Vagina (tissue), 2 donors: ENCODE data around the gene TRPM4. TPM values are rescaled to one million over a fixed set of nuclear protein-coding genes. Genes with fewer than 3 reads are reported as not detected.

Experiments
- DNase-seq, 2 donors: peaks; one replicate each; pipeline ENCODE4 v3.0.0-alpha.2; 2017; ENCODE audit errors: extremely low spot score in 2 of 2
- H3K27ac ChIP-seq: fragments of 200-600 bp; sonication (generic); one replicate; pipeline ENCODE4 v1.5.1; 2019
- H3K27me3 ChIP-seq: fragments of 200-600 bp; sonication (generic); one replicate; pipeline ENCODE4 v1.5.1; 2019
- H3K36me3 ChIP-seq, 2 donors: fragments of 200-600 bp; sonication (generic); one replicate each; pipeline ENCODE4 v1.5.1; 2017 to 2019
- H3K4me1 ChIP-seq: fragments of 200-600 bp; sonication (generic); one replicate; pipeline ENCODE4 v1.5.1; 2019
- H3K4me3 ChIP-seq, 2 donors: fragments of 200-600 bp; sonication (generic); 1 replicate in 1 of 2; 2 replicates in 1 of 2; pipeline ENCODE4 v1.5.1; 2016 to 2019
- H3K9me3 ChIP-seq: fragments of 200-600 bp; sonication (generic); one replicate; pipeline ENCODE4 v1.5.1; 2019
- POLR2A ChIP-seq, 2 donors: fragments of 450-650 bp; IDR thresholded peaks; one replicate each; pipeline ENCODE4 v1.6.1; 2017; ENCODE audit warnings: antibody characterized with exemption in 2 of 2, mild to moderate bottlenecking in 2 of 2, moderate library complexity in 2 of 2
- POLR2AphosphoS5 ChIP-seq, 2 donors: sonication (generic); formaldehyde crosslinking; IDR thresholded peaks; one replicate each; pipeline ENCODE4 v1.9.0; 2017; ENCODE audit warnings: antibody characterized with exemption in 2 of 2, mild to moderate bottlenecking in 2 of 2, low read depth in 1 of 2; ENCODE audit not compliant: insufficient read depth in 1 of 2
- intact Hi-C: fragments of 100-400 bp; cut with DNase I; formaldehyde crosslinking; loops from one replicate; pipeline ENCODE4 v1.15.1; 2023
- total RNA-seq: library from RNA; depleted of rRNA; stranded (reverse); fragments of >200 nt; gene quantifications from one replicate; pipeline ENCODE4 v1.2.3, GENCODE V29; 2016
- TF ChIP-seq, protein P1 (sequence below), 3 experiments: fragments of 450-650 bp in 2 of 3; fragments of 200-600 bp in 1 of 3; sonication (generic) in 1 of 3; IDR thresholded peaks; one replicate each; pipeline ENCODE4 v1.5.1; 2017 to 2019; ENCODE audit warnings: antibody characterized with exemption in 3 of 3, mild to moderate bottlenecking in 2 of 3, moderate library complexity in 2 of 3

Gene TRPM4
- total RNA-seq, result 22.8 TPM

DNA sequence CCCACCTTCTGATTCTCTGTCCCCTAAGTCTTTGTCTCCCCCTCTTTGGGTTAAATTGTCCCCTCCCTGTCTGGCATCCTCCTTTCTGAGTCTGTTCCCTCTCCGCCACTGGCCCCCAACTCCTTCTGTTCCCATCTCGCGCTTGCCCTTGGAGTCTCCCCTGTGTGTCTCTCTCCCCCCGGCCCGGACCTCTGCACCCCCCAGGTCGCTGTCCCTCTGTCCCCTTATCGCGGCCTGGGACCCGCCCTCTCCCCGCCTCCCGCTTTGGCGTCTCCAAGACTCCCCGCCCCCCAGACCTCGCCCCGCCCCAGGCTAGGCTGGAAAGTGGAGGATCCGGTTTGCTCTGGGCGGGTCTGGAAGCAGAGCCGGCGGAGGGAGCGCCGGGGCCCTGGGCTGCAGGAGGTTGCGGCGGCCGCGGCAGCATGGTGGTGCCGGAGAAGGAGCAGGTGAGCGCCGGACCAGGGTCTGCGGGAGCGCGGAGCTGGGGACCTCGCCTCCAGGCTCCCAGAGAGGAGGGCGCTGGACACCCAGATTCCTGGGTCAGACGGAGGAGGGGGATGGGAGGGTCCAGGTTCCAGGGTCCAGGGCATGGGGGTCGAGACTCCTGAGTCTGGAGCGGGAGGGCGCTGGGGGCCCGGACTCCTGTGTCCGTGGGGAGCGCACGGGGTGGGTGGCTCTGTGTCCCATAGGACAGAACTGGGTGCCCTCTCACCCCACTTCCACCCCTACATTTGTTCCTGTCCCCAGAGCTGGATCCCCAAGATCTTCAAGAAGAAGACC is at the start of gene TRPM4:
Gene TRPM4 (plus strand): TSS at position 348 of the 780 bp plus-strand sequence. CDS start 75 bp downstream, at position 423.
- H3K4me3 ChIP-seq, result peak within 1 kb of the TSS; percentile 70 to 90
- H3K27me3 ChIP-seq, result no peaks in the 10 kb centered on the region
- H3K4me1 ChIP-seq, result peaks cover 21% of the 10 kb centered on the region
- peak within 1 kb of the TSS; percentile 91 for H3K27ac ChIP-seq
- TF ChIP-seq POLR2A (IDR thresholded peaks at IDR 0.05) (peak in 1 of 2 donors; percentile 24), POLR2AphosphoS5 (IDR thresholded peaks at IDR 0.05; ENCODE audit: insufficient read depth in 1 of 2, low read depth in 1 of 2) (peak; percentile 84 to 87)
- TF ChIP-seq, protein P1, sequence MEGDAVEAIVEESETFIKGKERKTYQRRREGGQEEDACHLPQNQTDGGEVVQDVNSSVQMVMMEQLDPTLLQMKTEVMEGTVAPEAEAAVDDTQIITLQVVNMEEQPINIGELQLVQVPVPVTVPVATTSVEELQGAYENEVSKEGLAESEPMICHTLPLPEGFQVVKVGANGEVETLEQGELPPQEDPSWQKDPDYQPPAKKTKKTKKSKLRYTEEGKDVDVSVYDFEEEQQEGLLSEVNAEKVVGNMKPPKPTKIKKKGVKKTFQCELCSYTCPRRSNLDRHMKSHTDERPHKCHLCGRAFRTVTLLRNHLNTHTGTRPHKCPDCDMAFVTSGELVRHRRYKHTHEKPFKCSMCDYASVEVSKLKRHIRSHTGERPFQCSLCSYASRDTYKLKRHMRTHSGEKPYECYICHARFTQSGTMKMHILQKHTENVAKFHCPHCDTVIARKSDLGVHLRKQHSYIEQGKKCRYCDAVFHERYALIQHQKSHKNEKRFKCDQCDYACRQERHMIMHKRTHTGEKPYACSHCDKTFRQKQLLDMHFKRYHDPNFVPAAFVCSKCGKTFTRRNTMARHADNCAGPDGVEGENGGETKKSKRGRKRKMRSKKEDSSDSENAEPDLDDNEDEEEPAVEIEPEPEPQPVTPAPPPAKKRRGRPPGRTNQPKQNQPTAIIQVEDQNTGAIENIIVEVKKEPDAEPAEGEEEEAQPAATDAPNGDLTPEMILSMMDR (IDR thresholded peaks at IDR 0.05), result no peak
- no peaks in the 10 kb centered on the region for H3K9me3 ChIP-seq
- no peaks in the 10 kb centered on the region for H3K36me3 ChIP-seq
- no peak for DNase-seq
- intact Hi-C loops, result no loop called here

DNA sequence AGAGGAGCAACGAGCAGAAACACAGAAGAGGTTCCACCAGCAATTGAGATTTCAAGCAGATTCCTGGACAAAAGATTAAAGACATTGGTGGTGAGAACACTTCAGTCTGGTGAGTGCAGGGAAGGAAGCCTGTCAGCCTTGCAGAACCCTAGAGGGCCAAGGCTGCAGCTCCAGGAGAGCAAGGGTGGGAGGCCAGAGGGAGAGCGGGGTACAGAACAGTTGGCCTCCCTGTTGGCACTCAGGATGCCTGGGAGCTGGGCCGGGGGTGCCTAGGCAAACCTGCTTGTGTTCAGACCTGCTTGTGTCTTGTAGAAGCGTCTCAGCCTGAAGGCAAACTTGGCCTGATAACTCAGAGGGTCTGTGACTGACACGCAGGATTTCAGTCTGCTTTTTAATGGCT is 48.5 kb upstream of the TRPM4 start:
- Histone ChIP-seq H3K27ac (no peak overlapping the region), H3K4me1 (peaks cover 13% of the 10 kb centered on the region), H3K4me3 (no peak overlapping the region), H3K36me3 (peaks cover 0 to 46% of the 10 kb centered on the region in 2 donors), H3K27me3 (no peaks in the 10 kb centered on the region), H3K9me3 (no peaks in the 10 kb centered on the region)
- intact Hi-C loops, result no loop called here
- no peak for DNase-seq
- TF ChIP-seq POLR2AphosphoS5 (IDR thresholded peaks at IDR 0.05; ENCODE audit: insufficient read depth in 1 of 2, low read depth in 1 of 2), result no peak
- TF ChIP-seq, protein P1 (IDR thresholded peaks at IDR 0.05), result no peak
- TF ChIP-seq POLR2A (IDR thresholded peaks at IDR 0.05), result no peak

DNA sequence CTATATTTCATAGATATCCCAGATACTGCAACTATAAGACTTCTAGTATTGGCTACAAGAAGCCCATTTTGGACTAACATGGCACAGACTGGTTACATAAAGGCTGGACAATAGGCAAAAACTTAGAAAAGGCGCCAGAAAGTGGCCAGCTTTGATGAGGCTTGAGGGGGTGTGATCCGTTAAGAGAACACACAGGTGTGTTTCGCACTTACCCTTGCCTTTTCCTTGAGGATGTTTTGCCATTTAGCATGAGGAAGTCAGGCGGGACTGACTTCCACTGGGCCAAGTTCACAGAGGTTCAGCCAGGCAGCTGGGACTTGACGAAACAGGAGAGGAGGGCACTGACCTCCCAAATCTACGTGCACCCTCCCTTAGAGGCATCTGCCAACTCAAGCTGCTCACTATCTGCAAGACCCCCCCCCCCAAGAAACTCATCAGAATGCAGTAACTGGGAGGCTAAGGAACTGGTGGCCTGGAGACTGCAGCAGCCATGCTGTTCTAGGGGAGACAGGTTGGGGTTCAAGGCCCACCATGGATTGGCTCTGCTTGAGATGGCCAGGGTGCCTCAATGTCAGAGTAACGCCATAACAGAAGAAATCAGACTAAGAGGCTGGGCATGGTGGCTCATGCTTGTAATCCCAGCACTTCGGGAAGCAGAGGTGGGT is 47.9 kb upstream of the TRPM4 start:
- no peaks in the 10 kb centered on the region for H3K27me3 ChIP-seq
- no peak overlapping the region for H3K27ac ChIP-seq
- H3K36me3 ChIP-seq, result peaks cover 0 to 40% of the 10 kb centered on the region in 2 donors
- no peak overlapping the region for H3K4me3 ChIP-seq
- peaks cover 14% of the 10 kb centered on the region for H3K4me1 ChIP-seq
- TF ChIP-seq POLR2AphosphoS5 (IDR thresholded peaks at IDR 0.05; ENCODE audit: insufficient read depth in 1 of 2, low read depth in 1 of 2), result no peak
- TF ChIP-seq, protein P1 (IDR thresholded peaks at IDR 0.05), result no peak
- no peak for TF ChIP-seq POLR2A (IDR thresholded peaks at IDR 0.05)
- no peak for DNase-seq
- intact Hi-C loops, result no loop called here
- H3K9me3 ChIP-seq, result no peaks in the 10 kb centered on the region

DNA sequence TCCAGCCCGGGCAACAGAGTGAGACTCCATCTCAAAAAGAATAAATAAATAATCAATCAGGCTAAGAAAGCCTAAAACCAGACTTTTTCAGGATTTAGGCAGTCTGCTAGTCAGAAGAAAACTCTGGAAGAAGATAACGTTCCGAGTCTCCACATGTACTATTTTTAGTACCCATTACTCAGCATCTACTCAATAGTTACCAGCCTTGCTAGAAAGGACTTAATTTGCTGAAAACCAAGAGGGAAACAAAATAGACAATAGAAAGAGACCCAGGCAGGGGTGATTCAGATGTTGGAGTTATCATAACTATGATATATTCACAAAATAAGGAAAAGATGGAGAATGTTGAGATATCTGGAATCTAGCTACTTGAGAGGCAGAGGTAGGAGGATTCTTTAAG is 47.0 kb upstream of the TRPM4 start:
- intact Hi-C loops, result no loop called here
- DNase-seq, result no peak
- H3K27ac ChIP-seq, result no peak overlapping the region

More for the DNA sequence above, 47.0 kb upstream of the TRPM4 start:
- Histone ChIP-seq H3K4me1 (peaks cover 20% of the 10 kb centered on the region), H3K27me3 (no peaks in the 10 kb centered on the region), H3K4me3 (no peak overlapping the region), H3K36me3 (peaks cover 0 to 31% of the 10 kb centered on the region in 2 donors), H3K9me3 (no peaks in the 10 kb centered on the region)
- TF ChIP-seq POLR2AphosphoS5 (IDR thresholded peaks at IDR 0.05; ENCODE audit: insufficient read depth in 1 of 2, low read depth in 1 of 2) (no peak), POLR2A (IDR thresholded peaks at IDR 0.05) (no peak)
- TF ChIP-seq, protein P1 (IDR thresholded peaks at IDR 0.05), result no peak
